ENCODE measurements around the gene PCDH10.

DNA sequence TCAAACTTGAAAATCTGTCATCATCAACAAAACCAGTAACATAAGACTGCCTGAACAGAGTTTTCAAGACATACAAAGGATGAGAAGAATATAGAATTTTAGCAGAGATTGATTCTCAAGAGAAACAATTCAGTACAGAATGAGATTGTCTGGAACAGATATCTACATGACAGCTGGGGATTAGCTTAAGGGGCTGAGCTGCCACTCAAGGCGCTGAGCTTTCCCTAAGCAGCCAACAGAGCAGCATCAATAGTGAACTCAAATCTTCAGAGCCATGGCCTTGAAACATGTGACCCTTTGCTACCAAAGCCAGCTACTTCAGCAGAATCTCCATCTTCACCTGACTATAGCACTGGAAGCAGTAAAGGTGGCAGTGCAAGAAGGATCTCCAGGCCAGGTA lies 24.3 kb upstream of the PCDH10 start:
- no peak for TF ChIP-seq NFE2 (IDR thresholded peaks at IDR 0.05; ENCODE audit: low read depth)
- TF ChIP-seq, protein P1, sequence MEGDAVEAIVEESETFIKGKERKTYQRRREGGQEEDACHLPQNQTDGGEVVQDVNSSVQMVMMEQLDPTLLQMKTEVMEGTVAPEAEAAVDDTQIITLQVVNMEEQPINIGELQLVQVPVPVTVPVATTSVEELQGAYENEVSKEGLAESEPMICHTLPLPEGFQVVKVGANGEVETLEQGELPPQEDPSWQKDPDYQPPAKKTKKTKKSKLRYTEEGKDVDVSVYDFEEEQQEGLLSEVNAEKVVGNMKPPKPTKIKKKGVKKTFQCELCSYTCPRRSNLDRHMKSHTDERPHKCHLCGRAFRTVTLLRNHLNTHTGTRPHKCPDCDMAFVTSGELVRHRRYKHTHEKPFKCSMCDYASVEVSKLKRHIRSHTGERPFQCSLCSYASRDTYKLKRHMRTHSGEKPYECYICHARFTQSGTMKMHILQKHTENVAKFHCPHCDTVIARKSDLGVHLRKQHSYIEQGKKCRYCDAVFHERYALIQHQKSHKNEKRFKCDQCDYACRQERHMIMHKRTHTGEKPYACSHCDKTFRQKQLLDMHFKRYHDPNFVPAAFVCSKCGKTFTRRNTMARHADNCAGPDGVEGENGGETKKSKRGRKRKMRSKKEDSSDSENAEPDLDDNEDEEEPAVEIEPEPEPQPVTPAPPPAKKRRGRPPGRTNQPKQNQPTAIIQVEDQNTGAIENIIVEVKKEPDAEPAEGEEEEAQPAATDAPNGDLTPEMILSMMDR (IDR thresholded peaks at IDR 0.05 in 2 of 3, conservative IDR thresholded peaks at IDR 0.05 in 1 of 3; ENCODE audit: insufficient read depth in 2 of 3, low read depth in 1 of 3, low read length in 3 of 3), result no peak
- no peak for TF ChIP-seq ETV5 (CRISPR knock-in tag; IDR thresholded peaks at IDR 0.05; ENCODE audit: low read depth)
- TF ChIP-seq, protein P2, sequence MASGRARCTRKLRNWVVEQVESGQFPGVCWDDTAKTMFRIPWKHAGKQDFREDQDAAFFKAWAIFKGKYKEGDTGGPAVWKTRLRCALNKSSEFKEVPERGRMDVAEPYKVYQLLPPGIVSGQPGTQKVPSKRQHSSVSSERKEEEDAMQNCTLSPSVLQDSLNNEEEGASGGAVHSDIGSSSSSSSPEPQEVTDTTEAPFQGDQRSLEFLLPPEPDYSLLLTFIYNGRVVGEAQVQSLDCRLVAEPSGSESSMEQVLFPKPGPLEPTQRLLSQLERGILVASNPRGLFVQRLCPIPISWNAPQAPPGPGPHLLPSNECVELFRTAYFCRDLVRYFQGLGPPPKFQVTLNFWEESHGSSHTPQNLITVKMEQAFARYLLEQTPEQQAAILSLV (tag; IDR thresholded peaks at IDR 0.05), result no peak

All from K562 (cell line).